Right forelimb (tissue), 1 donor: ENCODE data around the gene ZKSCAN8.
"Not testable (repeated sequence)": the region's sequence is repeated elsewhere in the genome, so short reads cannot be mapped to it uniquely, and the experiment has no call there.

Source experiments
- DNase-seq: peaks from one replicate; pipeline ENCODE4 v3.0.0-alpha.2; 2018

Gene ZKSCAN8

DNA sequence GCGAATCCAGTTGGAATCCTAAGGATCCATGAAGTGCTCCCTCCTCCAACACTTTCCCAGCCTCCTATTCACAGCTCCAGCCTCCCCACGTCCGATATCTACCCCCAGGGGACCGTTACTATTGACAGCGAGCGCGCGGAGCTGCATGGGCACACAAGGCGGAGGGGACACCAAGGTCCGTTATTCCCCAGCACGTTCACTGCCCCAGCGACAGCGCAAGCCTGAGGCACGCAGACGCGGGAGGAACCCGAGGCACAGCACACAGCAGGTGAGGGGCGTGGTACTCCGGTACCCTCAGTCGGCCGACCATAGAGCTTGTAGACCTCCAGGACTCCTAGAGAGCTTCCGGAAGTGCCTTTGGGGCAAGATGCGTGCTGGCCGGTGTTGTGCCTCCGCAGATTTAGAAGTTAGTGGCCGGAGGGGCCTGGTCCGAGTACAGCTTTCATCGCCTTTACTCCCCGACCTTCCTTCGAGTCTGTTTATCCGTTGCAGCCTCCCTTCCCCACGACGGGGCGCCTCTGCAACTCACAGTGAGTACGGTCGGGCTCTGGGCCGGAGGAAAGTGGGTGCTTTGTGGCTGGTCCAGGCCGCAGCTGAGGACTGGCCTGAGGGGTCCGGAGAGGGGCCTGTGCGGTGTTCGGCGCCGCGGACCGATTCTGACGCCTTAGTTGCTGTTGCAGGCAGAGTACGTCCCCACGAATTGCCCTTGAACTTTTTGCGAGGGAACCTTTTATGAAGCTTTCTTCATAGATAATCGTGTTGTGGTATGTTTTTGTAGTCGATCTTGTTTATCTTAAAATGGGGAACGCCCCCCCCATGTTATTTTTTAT lies at the start of gene ZKSCAN8:
TSS of gene ZKSCAN8 (plus strand) at position 384 of the 830 bp plus-strand sequence. CDS start 6,525 bp downstream, outside the sequence.
- DNase-seq, result peak; percentile 86

GRCh38 chr6:28102222-28102621 lies 39.5 kb upstream of the ZKSCAN8 start:
- not testable (repeated sequence) for DNase-seq

GRCh38 chr6:28102699-28103098 lies 39.0 kb upstream of the ZKSCAN8 start:
- not testable (repeated sequence) for DNase-seq

GRCh38 chr6:28104392-28105244 lies 37.1 kb upstream of the ZKSCAN8 start:
- DNase-seq, result peak; percentile 88

DNA sequence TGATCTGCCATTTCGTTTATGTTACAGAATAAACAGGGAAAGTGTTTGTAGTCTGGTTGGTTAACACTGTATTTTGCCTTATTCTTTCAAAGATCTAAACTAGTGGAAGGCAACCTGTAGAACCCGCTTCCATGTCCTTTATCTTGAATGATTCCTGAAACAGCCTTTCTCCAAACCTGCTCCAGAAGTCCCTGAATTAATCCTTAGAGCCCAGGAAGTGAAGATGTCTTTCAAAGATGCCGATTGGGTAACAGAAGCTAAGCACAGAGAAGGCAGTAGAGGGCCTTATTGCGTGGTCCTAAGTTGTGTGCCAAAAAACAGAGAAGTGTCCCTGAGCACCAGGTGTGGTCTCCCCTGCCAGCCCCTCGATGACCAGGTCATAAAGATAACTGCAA lies 36.4 kb upstream of the ZKSCAN8 start:
- no peak for DNase-seq

DNA sequence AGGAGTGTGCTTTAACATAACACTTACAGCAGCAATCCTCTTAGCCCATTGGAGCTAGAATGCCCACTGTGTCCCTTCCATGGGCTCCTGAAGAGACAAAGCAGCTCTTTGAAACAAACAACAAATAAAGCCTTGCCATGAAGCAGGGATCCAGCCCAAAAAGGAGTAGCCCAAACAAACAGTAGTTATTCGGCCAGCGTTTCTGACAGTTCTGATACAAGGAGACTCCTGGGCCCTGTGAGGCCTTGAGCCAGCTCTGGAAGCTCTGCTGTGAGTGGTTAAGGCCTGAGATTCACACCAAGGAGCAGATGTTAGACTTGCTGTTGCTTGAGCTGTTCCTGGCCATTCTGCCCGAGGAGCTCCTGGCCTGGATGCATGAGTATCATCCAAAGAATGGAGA lies 34.2 kb upstream of the ZKSCAN8 start:
- no peak for DNase-seq

GRCh38 chr6:28111964-28112363 lies 29.7 kb upstream of the ZKSCAN8 start:
- DNase-seq, result no peak

DNA sequence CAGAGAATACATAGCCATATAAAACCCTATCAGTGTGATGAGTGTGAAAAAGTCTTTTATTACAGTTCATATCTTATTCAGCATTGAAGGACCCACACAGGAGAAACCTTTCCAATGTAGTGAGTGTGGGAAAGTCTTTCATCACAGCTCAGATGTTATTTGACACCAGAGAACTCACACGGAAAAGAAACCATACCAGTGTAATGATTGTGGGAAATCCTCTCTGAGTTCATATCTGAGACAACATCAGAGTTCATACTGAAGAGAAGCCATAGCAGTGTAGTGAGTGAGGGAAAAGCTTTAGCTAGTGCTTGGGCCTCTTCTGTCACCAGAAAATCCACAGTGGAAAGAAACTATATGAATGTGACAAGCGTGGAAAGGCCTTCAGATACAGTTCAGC lies 25.9 kb upstream of the ZKSCAN8 start:
- DNase-seq, result no peak

DNA sequence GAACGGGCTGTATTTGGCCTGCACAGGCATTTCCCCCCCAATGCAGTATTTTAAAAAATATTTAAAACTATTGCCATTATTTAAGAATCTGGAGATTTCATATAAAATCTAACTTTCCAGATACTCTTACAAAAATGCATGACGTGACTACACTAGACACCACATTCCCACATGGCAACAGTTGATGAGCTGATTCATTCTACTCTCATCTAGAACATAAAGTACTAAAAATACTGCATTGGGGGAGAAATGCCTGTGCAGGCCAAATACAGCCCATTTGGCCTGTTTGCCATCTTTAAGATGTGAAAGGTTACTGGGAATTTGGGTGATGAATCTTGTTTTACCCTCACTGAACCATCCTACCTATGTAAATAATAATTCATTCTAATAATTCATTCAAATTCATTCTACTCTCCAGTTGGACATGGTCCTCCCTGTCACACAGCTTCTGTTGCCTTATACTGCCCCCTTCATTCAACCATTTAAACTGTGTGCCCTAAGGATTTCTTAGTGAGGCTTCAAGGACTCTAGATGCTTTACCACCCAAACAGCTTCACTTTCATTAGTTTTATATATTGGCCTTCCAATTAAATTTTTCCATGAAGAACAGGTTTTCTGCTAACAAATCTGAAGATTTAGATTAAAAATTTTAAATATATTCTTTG lies 24.2 kb upstream of the ZKSCAN8 start:
- DNase-seq, result no peak

DNA sequence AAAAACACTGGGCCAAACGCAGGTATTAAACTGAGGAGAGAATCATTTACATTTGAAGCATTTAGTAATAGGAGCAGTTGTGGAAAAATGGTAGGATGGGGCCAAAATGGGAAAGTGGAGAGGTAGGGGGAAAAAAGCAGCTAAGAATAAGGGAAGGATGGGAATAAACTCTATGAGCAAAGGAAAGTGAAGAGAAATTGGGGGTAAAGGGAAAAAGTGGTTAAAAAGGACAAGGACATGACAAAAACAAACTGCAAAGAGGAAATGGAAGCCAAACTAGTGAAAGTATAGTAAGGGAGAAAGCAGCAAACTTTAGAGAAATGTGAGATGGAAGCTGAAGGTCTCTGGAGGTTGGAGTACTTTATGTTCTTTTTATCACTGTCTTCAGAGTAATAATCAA lies 23.5 kb upstream of the ZKSCAN8 start:
- no peak for DNase-seq

DNA sequence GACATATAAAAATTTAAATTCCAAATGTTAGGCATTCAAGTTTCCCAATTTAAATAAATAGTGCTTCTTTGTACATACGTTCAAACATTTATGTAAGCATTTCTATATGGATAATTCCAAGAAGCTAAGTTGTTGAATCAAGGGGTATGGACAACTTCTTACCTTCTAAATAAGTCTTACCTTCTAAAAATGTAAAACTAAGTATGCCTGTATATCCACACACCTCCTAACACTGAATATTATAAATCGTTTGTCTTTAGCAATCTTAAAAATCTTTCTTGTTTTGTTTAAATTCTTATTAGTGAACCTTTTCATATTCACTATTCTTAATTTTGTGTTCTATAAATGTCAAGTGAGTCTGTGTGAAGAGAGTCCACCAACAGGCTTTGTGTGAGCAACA lies 19.8 kb upstream of the ZKSCAN8 start:
- DNase-seq, result no peak

DNA sequence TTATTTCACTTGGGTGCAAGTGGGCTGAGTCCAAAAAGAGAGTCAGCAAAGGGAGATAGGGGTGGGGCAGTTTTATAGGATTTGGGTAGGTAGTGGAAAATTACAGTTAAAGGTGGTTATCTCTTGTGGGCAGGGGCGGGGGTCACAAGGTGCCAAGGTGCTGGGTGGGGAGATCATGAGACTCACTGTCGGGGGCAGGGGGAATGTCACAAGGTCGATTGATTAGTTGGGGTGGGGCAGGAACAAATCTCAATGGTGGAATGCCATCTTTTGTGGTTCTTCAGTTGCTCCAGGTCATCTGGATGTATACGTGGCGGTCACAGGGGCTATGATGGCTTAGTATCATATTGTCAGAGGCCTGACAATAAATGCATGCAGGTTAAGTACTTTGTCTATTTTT lies 19.4 kb upstream of the ZKSCAN8 start:
- not testable (repeated sequence) for DNase-seq

- DNase-seq, result peak; percentile 83
Observed at GRCh38 chr6:28124350-28124970, 17.2 kb upstream of the ZKSCAN8 start, which contains the start of gene ZSCAN16. TSS of gene ZSCAN16 (plus strand) at chr6:28124609. CDS start at chr6:28125444, 835 bp downstream.

- no peak for DNase-seq
Observed at GRCh38 chr6:28124971-28125353, 16.7 kb upstream of the ZKSCAN8 start.

DNA sequence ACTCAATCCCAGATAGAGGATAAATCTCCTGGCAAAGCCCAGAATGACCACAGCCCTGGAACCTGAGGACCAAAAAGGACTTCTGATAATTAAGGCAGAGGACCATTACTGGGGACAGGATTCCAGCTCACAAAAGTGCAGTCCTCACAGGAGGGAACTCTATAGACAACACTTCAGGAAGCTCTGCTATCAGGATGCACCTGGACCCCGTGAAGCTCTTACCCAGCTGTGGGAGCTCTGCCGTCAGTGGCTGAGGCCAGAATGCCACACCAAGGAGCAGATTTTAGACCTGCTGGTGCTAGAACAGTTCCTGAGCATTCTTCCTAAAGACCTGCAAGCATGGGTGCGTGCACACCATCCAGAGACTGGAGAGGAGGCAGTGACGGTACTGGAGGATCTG lies 16.3 kb upstream of the ZKSCAN8 start:
- DNase-seq, result no peak

- DNase-seq, result no peak
Observed at GRCh38 chr6:28134015-28134414, 7.7 kb upstream of the ZKSCAN8 start.

DNA sequence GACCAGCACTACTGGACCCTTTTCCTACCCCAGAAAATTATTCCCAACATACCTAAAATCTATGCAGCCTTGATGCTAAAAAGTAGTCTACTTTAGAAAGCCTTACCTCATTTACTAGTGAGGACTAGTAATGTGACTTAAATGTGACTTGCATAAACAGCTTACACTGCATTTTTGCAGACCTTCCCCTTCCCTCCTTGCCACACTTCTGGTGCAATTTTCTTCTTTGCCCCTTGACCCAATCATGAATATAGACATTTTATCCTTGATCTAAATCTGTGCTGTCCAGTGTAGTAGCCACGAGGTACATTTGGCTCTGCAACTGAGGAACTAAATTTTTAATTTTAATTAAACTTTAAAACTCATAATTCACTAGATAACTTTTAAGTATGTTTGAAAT lies 7.0 kb upstream of the ZKSCAN8 start:
- DNase-seq, result no peak

DNA sequence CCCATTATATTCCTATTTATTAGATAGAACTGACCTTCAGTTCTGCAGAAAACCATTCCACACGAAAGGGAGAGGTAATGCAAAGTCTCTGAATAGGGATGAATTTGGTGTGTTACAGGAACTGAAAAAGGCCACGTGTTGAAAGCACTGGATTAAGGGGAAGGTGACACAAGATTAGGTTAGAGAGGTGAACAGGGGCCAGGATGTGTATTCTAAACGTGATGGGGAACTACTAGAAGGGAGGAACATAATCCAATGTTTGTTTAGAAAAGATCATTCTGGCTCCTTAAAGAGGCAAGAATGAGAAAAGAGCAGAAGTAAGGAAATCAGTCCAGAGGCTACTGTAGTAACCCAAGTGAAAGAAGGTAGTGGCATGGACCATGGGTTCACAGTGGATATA lies 6.3 kb upstream of the ZKSCAN8 start:
- DNase-seq, result no peak

GRCh38 chr6:28136585-28137504 lies 4.8 kb upstream of the ZKSCAN8 start:
- DNase-seq, result peak; percentile 93

GRCh38 chr6:28137505-28137981 lies 4.1 kb upstream of the ZKSCAN8 start:
- DNase-seq, result no peak

GRCh38 chr6:28139860-28140543 lies 1.7 kb upstream of the ZKSCAN8 start:
- DNase-seq, result no peak
